GM19324 (cell line): ENCODE measurements around the gene SLC4A9.
A peak's percentile ranks its signal among the peaks of the same experiment; 100 is the strongest.
"Not testable (repeated sequence)": the region's sequence is repeated elsewhere in the genome, so short reads cannot be mapped to it uniquely, and the experiment has no call there.

Source experiments
- ATAC-seq: cut with Tn5 transposase; IDR thresholded peaks from one replicate; pipeline ENCODE4 v1.9.1; 2021; ENCODE audit warnings: mild to moderate bottlenecking, moderate library complexity; ENCODE audit not compliant: unreplicated experiment, low FRiP score

Gene SLC4A9

GRCh38 chr5:140393738-140394137 is 33.7 kb downstream of the SLC4A9 start:
- ATAC-seq, result no peak

GRCh38 chr5:140398379-140398811 is 38.4 kb downstream of the SLC4A9 start:
- ATAC-seq, result no peak

- no peak for ATAC-seq
These were observed 40.2 kb downstream of the SLC4A9 start for GRCh38 chr5:140399979-140400729.

- peak; percentile 77 for ATAC-seq
These were observed 40.9 kb downstream of the SLC4A9 start for GRCh38 chr5:140400730-140401361.

- peak; percentile 92 for ATAC-seq
These were observed 41.6 kb downstream of the SLC4A9 start, which contains the start of gene ANKHD1 for GRCh38 chr5:140401362-140402257. Gene ANKHD1, plus strand, starts transcription at chr5:140401833. Its CDS starts 135 bp downstream, at chr5:140401968.

- no peak for ATAC-seq
These were observed 42.5 kb downstream of the SLC4A9 start for GRCh38 chr5:140402258-140403074.

GRCh38 chr5:140403613-140404012 is 43.6 kb downstream of the SLC4A9 start:
- ATAC-seq, result no peak

- no peak for ATAC-seq
These were observed 48.8 kb downstream of the SLC4A9 start for GRCh38 chr5:140408750-140409241.

- ATAC-seq, result no peak
These were observed 53.2 kb downstream of the SLC4A9 start for GRCh38 chr5:140413230-140413629.

GRCh38 chr5:140417235-140417634 is 57.2 kb downstream of the SLC4A9 start:
- ATAC-seq, result no peak

GRCh38 chr5:140418862-140419520 is 59.0 kb downstream of the SLC4A9 start:
- ATAC-seq, result no peak

GRCh38 chr5:140420226-140420570 is 60.2 kb downstream of the SLC4A9 start:
- no peak for ATAC-seq

GRCh38 chr5:140420665-140421361 is 60.8 kb downstream of the SLC4A9 start:
- ATAC-seq, result no peak

GRCh38 chr5:140421375-140421774 is 61.4 kb downstream of the SLC4A9 start:
- ATAC-seq, result not testable (repeated sequence)

- no peak for ATAC-seq
These were observed 63.6 kb downstream of the SLC4A9 start for GRCh38 chr5:140423609-140424008.

- ATAC-seq, result no peak
These were observed 64.1 kb downstream of the SLC4A9 start for GRCh38 chr5:140424135-140424534.
